Right cardiac atrium (tissue), 5 donors: ENCODE results near the gene PPIF. TPM values are rescaled to one million over a fixed set of nuclear protein-coding genes. Genes with fewer than 3 reads are reported as not detected.

ENCODE experiments used
- ATAC-seq, 2 donors: fragments of 200-7000 bp; cut with Tn5 transposase; one replicate each; pipeline versions ENCODE4 v1.8.0 to v1.9.1; 2020; ENCODE audit warnings: moderate library complexity in 2 of 2, mild to moderate bottlenecking in 1 of 2
- DNase-seq, 3 donors: peaks; one replicate each; pipeline ENCODE4 v3.0.0-alpha.2; 2020
- H3K27ac ChIP-seq: one replicate; pipeline ENCODE4 v1.5.1; 2013; ENCODE audit warnings: mild to moderate bottlenecking, low read length, control low read depth, moderate library complexity
- H3K27me3 ChIP-seq: one replicate; pipeline ENCODE4 v1.6.1; 2013; ENCODE audit not compliant: control insufficient read depth, insufficient read depth
- H3K4me1 ChIP-seq: one replicate; pipeline ENCODE4 v1.6.1; 2013; ENCODE audit warnings: low read length; ENCODE audit not compliant: control insufficient read depth, insufficient read depth
- H3K4me3 ChIP-seq: one replicate; pipeline ENCODE4 v1.5.1; 2013; ENCODE audit warnings: low read length, control low read depth
- H3K9me3 ChIP-seq: one replicate; pipeline ENCODE4 v1.6.1; 2013; ENCODE audit warnings: low read length; ENCODE audit not compliant: control insufficient read depth
- WGBS: extraction: QIAGEN DNeasy Blood & Tissue Kit; methylation state at CpG from one replicate; pipeline ENCODE4 v1.1.7; 2013; 5-methylcytosine and 5-hydroxymethylcytosine counted together
- intact Hi-C, 4 donors: fragments of 100-400 bp; cut with DNase I; formaldehyde crosslinking; loops; one replicate each; pipeline versions ENCODE4 v1.11.0 to v1.14.0; 2022 to 2023
- polyA plus RNA-seq: library from polyadenylated mRNA; stranded (reverse); fragments of 200-250 nt; gene quantifications from one replicate; pipeline ENCODE4 v1.2.3, GENCODE V29; 2013
- total RNA-seq, 4 donors: library from RNA; stranded (reverse); fragmentation: NEBNext Ultra II Directional; extraction: Animal tissue kit (Norgen Biotek cat#: 25700); gene quantifications; one replicate each; pipeline ENCODE4 v1.2.1, GENCODE V29; 2021
- donor health status: healthy with polysubstance abuse.
- donor health status: DM: no; HTN: yes; CAD: no.
- donor health status: DM: no; HTN: no; CAD: no.
- donor health status: DM: no; HTN: yes; CAD: no; lungs with severe emphysema.
- donor health status: DM: yes; HTN: yes; CAD: no.

PPIF gene
- total and polyA plus RNA-seq, 5 donors, result 91.8 to 121 (median 104) TPM

DNA sequence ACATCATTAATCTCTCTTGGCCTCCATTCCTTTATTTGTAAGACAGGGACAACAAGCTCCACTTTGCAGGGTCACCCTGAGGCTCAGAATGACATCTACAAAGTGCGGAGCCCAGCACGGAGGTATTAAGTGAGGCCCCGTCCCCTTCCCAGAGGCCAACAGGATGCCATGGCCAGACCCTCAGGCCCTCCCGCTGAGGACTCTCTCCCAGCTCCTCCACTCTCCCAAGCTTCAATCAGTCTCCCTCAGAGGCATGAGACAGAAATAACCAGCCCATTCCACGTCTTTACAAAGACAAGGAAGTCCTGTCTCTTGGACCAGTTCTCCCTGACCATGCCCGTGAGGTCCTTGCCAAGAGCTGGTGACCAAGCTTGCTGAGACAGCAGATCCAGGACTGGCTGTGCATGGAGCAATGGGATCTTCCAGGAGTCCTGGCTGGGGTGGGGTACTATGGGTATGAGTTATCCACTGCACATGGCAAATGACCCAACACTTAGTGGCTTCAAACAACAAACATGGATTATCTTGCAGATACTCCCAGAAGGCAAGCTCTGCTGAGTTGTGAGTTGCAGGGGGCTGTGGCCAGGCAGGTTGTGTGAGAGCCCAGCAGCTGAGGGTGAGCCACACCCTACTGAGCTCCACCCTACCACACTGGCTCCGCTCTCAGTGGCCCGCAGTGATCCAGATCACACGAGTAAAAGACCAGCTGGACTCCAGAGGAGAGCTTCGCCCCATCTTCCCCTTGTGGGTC, 4.3 kb upstream of the PPIF start:
- H3K9me3 ChIP-seq, result no peaks in the 10 kb centered on the region
- WGBS, result 84% methylated on average over 10 of the region's 10 CpGs
- intact Hi-C loops, result no loop called here
- peaks cover 11% of the 10 kb centered on the region for H3K4me1 ChIP-seq
- H3K4me3 ChIP-seq, result no peak overlapping the region
- ATAC-seq (no peak), DNase-seq (no peak)
- no peaks in the 10 kb centered on the region for H3K27me3 ChIP-seq
- H3K27ac ChIP-seq, result no peak overlapping the region

DNA sequence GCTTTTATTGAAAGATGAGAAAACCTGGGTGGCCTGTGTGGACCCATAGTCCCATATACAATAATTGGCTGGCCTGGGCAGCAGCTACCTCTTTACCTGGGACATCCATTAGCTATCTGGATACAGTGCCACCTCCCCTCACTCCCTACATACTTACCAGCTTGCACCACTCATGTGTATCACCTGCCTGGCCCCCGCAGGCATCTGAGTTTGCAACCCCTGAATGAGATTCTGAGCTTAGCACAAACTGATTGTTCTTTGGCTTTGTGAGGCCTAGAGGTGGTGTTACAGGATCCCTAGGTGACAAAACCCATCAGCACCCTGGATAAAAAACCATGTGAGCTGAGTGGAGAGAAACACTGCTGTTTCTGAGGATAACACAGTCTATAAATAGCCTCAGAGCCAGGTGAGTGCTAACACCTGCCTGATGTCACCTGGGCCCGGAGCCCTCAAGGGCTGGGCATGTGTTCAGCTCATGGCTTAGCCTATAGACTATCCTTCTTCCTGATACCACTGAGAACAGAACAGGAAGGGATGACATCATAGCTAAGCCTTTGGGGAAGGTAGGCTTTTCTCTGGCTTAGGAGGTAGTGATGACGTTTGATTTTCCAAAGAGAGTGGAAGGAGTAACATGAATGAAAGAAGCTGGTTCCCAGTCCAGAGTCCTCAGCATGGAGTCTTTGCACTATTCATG, 2.6 kb upstream of the PPIF start:
- no peak overlapping the region for H3K4me3 ChIP-seq
- 79% methylated on average over 3 of the region's 3 CpGs for WGBS
- H3K27ac ChIP-seq, result no peak overlapping the region
- no peaks in the 10 kb centered on the region for H3K27me3 ChIP-seq
- ATAC-seq (no peak), DNase-seq (no peak)
- H3K9me3 ChIP-seq, result no peaks in the 10 kb centered on the region
- peaks cover 19% of the 10 kb centered on the region for H3K4me1 ChIP-seq
- intact Hi-C loops, result no loop called here

DNA sequence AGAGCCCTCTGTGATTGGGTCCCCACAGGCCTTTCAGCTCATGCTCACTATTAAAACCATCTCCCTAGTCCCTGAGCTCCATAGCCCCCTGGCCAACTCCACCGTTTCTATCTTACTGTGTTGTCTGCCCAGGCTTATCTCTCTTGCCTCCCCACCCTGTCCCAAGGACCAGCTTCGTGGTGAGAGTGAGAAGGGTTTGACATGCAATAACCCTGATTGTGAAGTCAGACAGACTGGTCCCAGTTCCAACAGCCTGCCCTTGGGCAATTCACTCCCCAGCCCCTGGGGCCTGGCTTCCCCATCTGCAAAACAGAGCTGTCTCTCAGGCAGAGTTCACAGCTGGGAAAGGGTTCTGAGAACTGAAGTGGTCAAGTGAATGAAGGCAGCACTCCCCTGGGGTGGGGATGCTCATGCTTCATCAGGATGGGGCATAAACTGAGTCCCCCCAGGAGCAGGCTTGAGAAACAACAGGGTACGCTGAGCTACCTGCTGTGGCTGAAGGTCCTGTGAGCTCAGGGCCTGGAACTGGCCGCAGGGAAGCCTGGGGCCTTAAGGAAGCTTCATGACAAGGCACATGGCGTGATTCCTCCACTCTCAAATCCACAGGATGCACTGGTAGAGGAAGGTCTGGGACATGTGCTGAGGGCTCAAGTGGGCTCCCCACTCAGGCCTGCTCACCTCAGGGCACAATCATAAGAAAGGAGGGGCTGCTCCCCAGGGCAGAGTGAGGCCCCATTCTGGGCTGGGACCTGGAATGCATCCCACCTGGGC, 1.8 kb upstream of the PPIF start:
- intact Hi-C loops, result no loop called here
- H3K4me3 ChIP-seq, result no peak overlapping the region
- 71% methylated on average over 5 of the region's 5 CpGs for WGBS
- no peaks in the 10 kb centered on the region for H3K9me3 ChIP-seq
- peaks cover 19% of the 10 kb centered on the region for H3K4me1 ChIP-seq
- DNase-seq (no peak), ATAC-seq (no peak)
- H3K27me3 ChIP-seq, result no peaks in the 10 kb centered on the region
- no peak overlapping the region for H3K27ac ChIP-seq

DNA sequence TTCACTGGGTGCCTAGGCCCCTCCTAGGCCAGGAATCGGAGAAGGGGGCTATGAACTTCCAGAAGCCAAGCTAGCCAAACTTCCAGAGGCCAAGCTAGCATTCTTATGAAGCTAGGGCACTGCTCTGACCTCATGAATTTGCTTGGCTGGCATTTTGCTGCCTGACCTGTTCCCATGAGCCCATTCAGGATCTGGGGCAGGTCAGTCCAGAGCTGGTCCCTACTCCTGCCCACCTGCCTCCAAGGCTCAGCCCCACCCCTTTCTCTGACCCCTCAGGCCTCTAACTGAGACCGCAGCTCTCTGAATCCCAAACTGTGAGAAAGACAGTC, 1.3 kb upstream of the PPIF start:
- peaks cover 19% of the 10 kb centered on the region for H3K4me1 ChIP-seq
- 97% methylated on average over 2 of the region's 2 CpGs for WGBS
- no peak for ATAC-seq
- no peaks in the 10 kb centered on the region for H3K27me3 ChIP-seq
- no peak overlapping the region for H3K27ac ChIP-seq
- intact Hi-C loops, result no loop called here
- no peak overlapping the region for H3K4me3 ChIP-seq
- no peak for DNase-seq
- no peaks in the 10 kb centered on the region for H3K9me3 ChIP-seq

DNA sequence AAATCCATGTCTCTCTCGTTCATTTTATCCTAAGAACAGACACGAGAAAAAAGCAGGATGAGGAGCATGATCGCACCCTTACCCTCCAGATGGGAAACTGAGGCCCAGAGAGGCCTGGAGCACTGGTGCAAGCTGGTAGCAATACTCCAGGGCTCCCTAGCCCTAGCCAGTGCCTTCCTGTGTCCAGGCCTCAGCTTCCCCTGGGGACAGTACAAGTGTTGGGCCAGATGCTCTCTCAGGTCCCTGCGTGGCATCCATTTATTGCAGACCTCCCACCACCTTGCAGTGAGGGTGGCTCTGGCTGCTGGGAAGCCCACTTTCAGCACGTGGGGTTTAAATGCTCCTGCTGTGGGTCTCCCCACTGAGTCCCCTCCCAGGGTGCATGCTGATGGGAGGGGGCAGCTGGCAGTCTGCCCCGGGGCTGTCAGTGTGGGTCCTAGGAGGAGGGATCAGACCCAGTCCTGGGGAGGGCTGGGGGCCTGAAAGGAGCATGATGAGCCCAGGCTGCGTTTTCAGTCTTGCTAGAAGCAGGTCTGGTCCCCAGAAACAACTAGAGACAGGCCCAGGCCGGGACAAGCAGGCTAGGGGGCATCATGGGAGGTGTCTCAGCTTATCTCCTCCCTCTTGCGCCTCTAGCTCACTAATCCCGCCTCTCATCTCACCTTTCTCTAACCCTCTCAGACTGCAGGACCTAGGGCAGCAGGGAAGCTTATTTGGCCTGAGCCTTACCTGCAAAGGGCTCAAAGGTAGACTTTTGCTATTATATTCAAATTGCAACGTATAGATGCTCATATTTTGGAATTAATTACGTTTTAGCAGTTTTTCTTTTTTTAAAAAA, 662 bp upstream of the PPIF start:
- ATAC-seq (no peak), DNase-seq (peak in 1 of 3 donors; percentile 65)
- no peaks in the 10 kb centered on the region for H3K27me3 ChIP-seq
- H3K4me1 ChIP-seq, result peaks cover 19% of the 10 kb centered on the region
- no peak overlapping the region for H3K27ac ChIP-seq
- no peak overlapping the region for H3K4me3 ChIP-seq
- WGBS, result 53% methylated on average over 12 of the region's 12 CpGs
- intact Hi-C loops, result no loop called here
- H3K9me3 ChIP-seq, result no peaks in the 10 kb centered on the region

DNA sequence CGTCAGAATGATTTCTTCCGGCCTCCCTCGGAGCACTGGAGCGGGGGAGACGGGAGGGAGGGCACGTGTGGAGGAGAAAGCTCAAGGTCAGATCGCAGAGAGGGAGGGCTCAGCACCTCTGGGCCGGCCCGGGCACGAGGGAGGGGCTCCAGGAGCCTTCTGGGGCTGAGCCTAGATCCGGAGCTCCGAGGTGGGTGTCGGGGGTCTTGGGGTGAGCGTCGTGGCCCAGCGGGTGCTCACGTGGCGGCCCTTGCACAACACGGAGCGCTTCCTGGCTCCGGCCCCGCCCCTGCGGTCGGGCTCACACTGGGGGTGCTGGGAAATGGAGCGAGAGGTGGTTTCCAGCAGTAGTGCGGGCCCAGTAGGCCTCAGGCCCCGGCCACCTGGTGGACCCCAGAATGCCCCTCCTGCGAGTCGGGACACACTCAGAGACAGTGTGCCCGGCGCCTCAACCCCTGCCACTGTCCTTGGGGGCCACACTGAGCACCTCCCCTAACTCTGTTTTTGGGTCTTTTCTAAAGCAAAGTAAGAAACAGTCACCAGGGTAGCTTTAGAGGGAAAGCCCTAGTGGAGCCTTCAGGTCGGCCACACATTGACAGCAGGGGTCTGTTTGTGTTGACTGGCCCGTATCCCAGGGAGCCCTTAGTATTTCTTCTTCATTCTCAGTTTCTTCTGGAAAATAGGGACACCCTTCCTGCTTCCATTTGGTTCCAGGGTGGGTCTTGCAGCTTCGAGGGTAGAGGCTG, 798 bp downstream of the PPIF start:
- 8% methylated on average over 34 of the region's 34 CpGs for WGBS
- Histone ChIP-seq H3K27ac (peak overlapping the region; percentile 75), H3K9me3 (no peaks in the 10 kb centered on the region), H3K27me3 (no peaks in the 10 kb centered on the region), H3K4me3 (peak overlapping the region; percentile 56), H3K4me1 (peaks cover 13% of the 10 kb centered on the region)
- intact Hi-C loops, result no loop called here
- DNase-seq (peak; percentile 82 to 92 (median 91)), ATAC-seq (peak; percentile 64 to 70)

DNA sequence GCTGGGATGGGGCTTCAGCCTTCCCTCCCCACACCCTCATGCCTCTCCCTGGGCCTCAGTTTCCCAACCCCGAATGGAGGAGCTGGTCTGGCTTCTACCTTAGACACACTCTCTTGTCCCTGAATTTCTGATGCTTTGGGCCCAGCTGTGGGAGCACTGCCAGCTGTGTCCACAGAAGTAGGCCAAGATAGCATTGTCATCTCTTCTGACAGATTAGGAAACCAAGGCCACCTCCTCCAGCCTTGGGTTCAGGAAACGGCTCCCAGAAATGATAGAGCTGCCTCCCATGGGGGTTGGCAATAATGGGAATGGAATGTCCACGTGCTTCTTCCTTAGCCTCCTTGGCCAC, 1.3 kb downstream of the PPIF start:
- intact Hi-C loops, result no loop called here
- Histone ChIP-seq H3K27ac (peak overlapping the region; percentile 75), H3K4me3 (peak overlapping the region; percentile 56), H3K4me1 (peaks cover 13% of the 10 kb centered on the region), H3K9me3 (no peaks in the 10 kb centered on the region), H3K27me3 (no peaks in the 10 kb centered on the region)
- peak in 1 of 3 donors; percentile 69 for DNase-seq
- ATAC-seq, result no peak
- WGBS, result 39% methylated on average over 3 of the region's 3 CpGs

DNA sequence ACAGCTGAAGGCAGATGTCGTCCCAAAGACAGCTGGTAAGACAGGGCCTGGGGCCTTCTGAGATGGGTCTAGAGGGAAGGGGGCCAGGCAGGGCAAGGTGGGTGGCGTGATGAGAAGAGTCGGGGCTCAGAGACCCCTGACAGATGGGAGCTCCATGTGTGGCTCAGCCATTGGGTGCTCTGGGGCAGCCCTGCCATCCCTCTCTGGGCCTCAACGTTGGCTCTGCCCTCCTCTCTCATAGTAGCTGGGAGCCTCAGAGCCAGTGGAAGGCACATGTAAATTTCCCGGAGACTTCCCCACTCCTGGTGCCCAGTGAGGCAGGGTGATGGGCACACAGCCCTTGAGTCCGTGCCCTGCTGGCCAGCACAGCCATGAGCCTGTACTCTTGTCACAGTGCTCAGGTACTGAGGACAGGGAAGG, 1.8 kb downstream of the PPIF start:
- Histone ChIP-seq H3K27me3 (no peaks in the 10 kb centered on the region), H3K4me3 (no peak overlapping the region), H3K27ac (peak overlapping the region; percentile 0), H3K9me3 (no peaks in the 10 kb centered on the region), H3K4me1 (peaks cover 13% of the 10 kb centered on the region)
- DNase-seq (no peak), ATAC-seq (no peak)
- 82% methylated on average over 6 of the region's 6 CpGs for WGBS
- intact Hi-C loops, result no loop called here

DNA sequence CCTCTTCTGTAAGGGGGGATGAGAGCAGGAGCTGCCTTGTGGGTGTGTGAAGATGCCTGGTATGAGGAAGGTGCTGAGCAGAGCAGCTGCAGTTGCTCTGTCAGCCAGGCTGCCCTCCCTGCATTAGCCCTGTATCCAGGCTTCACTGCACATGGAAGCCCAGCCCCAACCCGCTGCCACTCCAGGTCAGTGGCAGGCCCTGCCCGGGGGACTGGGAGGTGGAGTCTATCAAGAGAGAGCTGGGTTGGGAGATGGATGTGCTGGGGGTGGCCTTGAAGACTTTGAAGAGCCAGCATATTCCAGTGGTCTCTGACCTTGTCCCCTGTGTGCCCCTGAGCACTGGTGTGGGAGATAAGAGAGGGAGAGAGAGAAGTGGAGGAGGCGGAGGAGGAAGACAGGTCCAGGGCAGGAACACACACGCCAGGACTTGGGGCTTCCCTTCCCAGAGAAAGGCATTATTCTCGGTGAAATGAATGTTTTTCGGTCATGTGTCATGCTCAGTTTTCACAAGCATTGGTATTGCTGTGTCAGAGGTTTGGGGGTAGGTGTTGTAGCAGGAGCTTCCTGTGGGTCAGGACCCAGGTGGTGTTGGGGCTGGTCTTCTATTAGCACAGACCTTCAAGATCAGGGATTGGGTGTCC, 2.6 kb downstream of the PPIF start:
- no peak overlapping the region for H3K27ac ChIP-seq
- no peak for DNase-seq
- intact Hi-C loops, result no loop called here
- no peaks in the 10 kb centered on the region for H3K9me3 ChIP-seq
- 77% methylated on average over 6 of the region's 6 CpGs for WGBS
- no peaks in the 10 kb centered on the region for H3K27me3 ChIP-seq
- peaks cover 13% of the 10 kb centered on the region for H3K4me1 ChIP-seq
- H3K4me3 ChIP-seq, result no peak overlapping the region
- no peak for ATAC-seq
